ENCODE measurements around the gene IWS1. TPM values are rescaled to one million over a fixed set of nuclear protein-coding genes. Genes with fewer than 3 reads are reported as not detected.
"Not testable (repeated sequence)": the region's sequence is repeated elsewhere in the genome, so short reads cannot be mapped to it uniquely, and the experiment has no call there.

Gene IWS1
- polyA plus RNA-seq, 1 donor = 53.1 TPM

- Histone ChIP-seq H3K27me3 (ENCODE audit: control insufficient read depth, insufficient read depth, low read length) (no peaks in the 10 kb centered on the region), H3K9me3 (ENCODE audit: control insufficient read depth, low read depth, low read length) (no peaks in the 10 kb centered on the region), H3K36me3 (ENCODE audit: control insufficient read depth, insufficient read depth, low read length) (no peaks in the 10 kb centered on the region), H3K4me1 (ENCODE audit: control insufficient read depth, insufficient read depth, low read length) (peaks cover 21% of the 10 kb centered on the region), H3K4me3 (ENCODE audit: low read length) (no peak overlapping the region), H3K27ac (ENCODE audit: low read length) (peak overlapping the region; percentile 90)
- 70% methylated on average over 5 of the region's 13 CpGs for WGBS (ENCODE audit: insufficient coverage, low lambda C conversion rate)
- peak; percentile 72 to 86 for DNase-seq
These were observed 70.5 kb downstream of the IWS1 start for GRCh38 chr2:127455566-127456493.

GRCh38 chr2:127454595-127455565 is 71.4 kb downstream of the IWS1 start:
- H3K36me3 ChIP-seq (ENCODE audit: control insufficient read depth, insufficient read depth, low read length) = no peaks in the 10 kb centered on the region
- peak; percentile 94 to 98 for DNase-seq
- H3K4me1 ChIP-seq (ENCODE audit: control insufficient read depth, insufficient read depth, low read length) = peaks cover 21% of the 10 kb centered on the region
- no peaks in the 10 kb centered on the region for H3K27me3 ChIP-seq (ENCODE audit: control insufficient read depth, insufficient read depth, low read length)
- H3K27ac ChIP-seq (ENCODE audit: low read length) = peak overlapping the region; percentile 90
- no peak overlapping the region for H3K4me3 ChIP-seq (ENCODE audit: low read length)
- H3K9me3 ChIP-seq (ENCODE audit: control insufficient read depth, low read depth, low read length) = no peaks in the 10 kb centered on the region
- 0% methylated on average over 1 of the region's 19 CpGs for WGBS (ENCODE audit: insufficient coverage, low lambda C conversion rate)

- DNase-seq = peak in 1 of 2 donors; percentile 21
- Histone ChIP-seq H3K27me3 (ENCODE audit: control insufficient read depth, insufficient read depth, low read length) (no peaks in the 10 kb centered on the region), H3K4me1 (ENCODE audit: control insufficient read depth, insufficient read depth, low read length) (peaks cover 21% of the 10 kb centered on the region), H3K36me3 (ENCODE audit: control insufficient read depth, insufficient read depth, low read length) (no peaks in the 10 kb centered on the region), H3K9me3 (ENCODE audit: control insufficient read depth, low read depth, low read length) (no peaks in the 10 kb centered on the region), H3K27ac (ENCODE audit: low read length) (peak overlapping the region; percentile 90), H3K4me3 (ENCODE audit: low read length) (no peak overlapping the region)
- WGBS (ENCODE audit: insufficient coverage, low lambda C conversion rate) = no CpG with 5 or more reads among the region's 8 CpGs
These were observed 72.7 kb downstream of the IWS1 start for GRCh38 chr2:127453392-127454171.

- WGBS (ENCODE audit: insufficient coverage, low lambda C conversion rate) = no CpG with 5 or more reads among the region's 3 CpGs
- no peaks in the 10 kb centered on the region for H3K36me3 ChIP-seq (ENCODE audit: control insufficient read depth, insufficient read depth, low read length)
- H3K4me3 ChIP-seq (ENCODE audit: low read length) = no peak overlapping the region
- H3K9me3 ChIP-seq (ENCODE audit: control insufficient read depth, low read depth, low read length) = no peaks in the 10 kb centered on the region
- no peaks in the 10 kb centered on the region for H3K27me3 ChIP-seq (ENCODE audit: control insufficient read depth, insufficient read depth, low read length)
- H3K27ac ChIP-seq (ENCODE audit: low read length) = no peak overlapping the region
- no peak for DNase-seq
- H3K4me1 ChIP-seq (ENCODE audit: control insufficient read depth, insufficient read depth, low read length) = peaks cover 21% of the 10 kb centered on the region
These were observed 73.3 kb downstream of the IWS1 start for GRCh38 chr2:127453013-127453391.

- H3K9me3 ChIP-seq (ENCODE audit: control insufficient read depth, low read depth, low read length); H3K36me3 ChIP-seq (ENCODE audit: control insufficient read depth, insufficient read depth, low read length); H3K27ac ChIP-seq (ENCODE audit: low read length); H3K27me3 ChIP-seq (ENCODE audit: control insufficient read depth, insufficient read depth, low read length); DNase-seq; H3K4me3 ChIP-seq (ENCODE audit: low read length): not testable (repeated sequence)
- WGBS (ENCODE audit: insufficient coverage, low lambda C conversion rate) = no CpG with 5 or more reads among the region's 8 CpGs
- peaks cover 21% of the 10 kb centered on the region for H3K4me1 ChIP-seq (ENCODE audit: control insufficient read depth, insufficient read depth, low read length)
These were observed 73.9 kb downstream of the IWS1 start for GRCh38 chr2:127452423-127452822.

GRCh38 chr2:127451981-127452380 is 74.3 kb downstream of the IWS1 start:
- no peak overlapping the region for H3K4me3 ChIP-seq (ENCODE audit: low read length)
- peaks cover 19% of the 10 kb centered on the region for H3K4me1 ChIP-seq (ENCODE audit: control insufficient read depth, insufficient read depth, low read length)
- no peaks in the 10 kb centered on the region for H3K9me3 ChIP-seq (ENCODE audit: control insufficient read depth, low read depth, low read length)
- no peak overlapping the region for H3K27ac ChIP-seq (ENCODE audit: low read length)
- WGBS (ENCODE audit: insufficient coverage, low lambda C conversion rate) = 83% methylated on average over 2 of the region's 6 CpGs
- H3K27me3 ChIP-seq (ENCODE audit: control insufficient read depth, insufficient read depth, low read length) = no peaks in the 10 kb centered on the region
- H3K36me3 ChIP-seq (ENCODE audit: control insufficient read depth, insufficient read depth, low read length) = no peaks in the 10 kb centered on the region
- DNase-seq = no peak

GRCh38 chr2:127449898-127450297 is 76.4 kb downstream of the IWS1 start:
- Histone ChIP-seq H3K36me3 (ENCODE audit: control insufficient read depth, insufficient read depth, low read length) (no peaks in the 10 kb centered on the region), H3K4me1 (ENCODE audit: control insufficient read depth, insufficient read depth, low read length) (peaks cover 8% of the 10 kb centered on the region), H3K4me3 (ENCODE audit: low read length) (no peak overlapping the region), H3K27ac (ENCODE audit: low read length) (no peak overlapping the region), H3K27me3 (ENCODE audit: control insufficient read depth, insufficient read depth, low read length) (no peaks in the 10 kb centered on the region), H3K9me3 (ENCODE audit: control insufficient read depth, low read depth, low read length) (no peaks in the 10 kb centered on the region)
- no peak for DNase-seq
- WGBS (ENCODE audit: insufficient coverage, low lambda C conversion rate) = no CpG with 5 or more reads among the region's 4 CpGs

GRCh38 chr2:127449414-127449813 is 76.9 kb downstream of the IWS1 start:
- peaks cover 5% of the 10 kb centered on the region for H3K4me1 ChIP-seq (ENCODE audit: control insufficient read depth, insufficient read depth, low read length)
- H3K27ac ChIP-seq (ENCODE audit: low read length) = no peak overlapping the region
- no peak for DNase-seq
- no peaks in the 10 kb centered on the region for H3K9me3 ChIP-seq (ENCODE audit: control insufficient read depth, low read depth, low read length)
- no peaks in the 10 kb centered on the region for H3K27me3 ChIP-seq (ENCODE audit: control insufficient read depth, insufficient read depth, low read length)
- H3K36me3 ChIP-seq (ENCODE audit: control insufficient read depth, insufficient read depth, low read length) = no peaks in the 10 kb centered on the region
- WGBS (ENCODE audit: insufficient coverage, low lambda C conversion rate) = no CpG with 5 or more reads among the region's 4 CpGs
- no peak overlapping the region for H3K4me3 ChIP-seq (ENCODE audit: low read length)

- 100% methylated on average over 1 of the region's 2 CpGs for WGBS (ENCODE audit: insufficient coverage, low lambda C conversion rate)
- H3K4me3 ChIP-seq (ENCODE audit: low read length) = no peak overlapping the region
- H3K36me3 ChIP-seq (ENCODE audit: control insufficient read depth, insufficient read depth, low read length) = no peaks in the 10 kb centered on the region
- no peak for DNase-seq
- no peaks in the 10 kb centered on the region for H3K9me3 ChIP-seq (ENCODE audit: control insufficient read depth, low read depth, low read length)
- H3K4me1 ChIP-seq (ENCODE audit: control insufficient read depth, insufficient read depth, low read length) = no peaks in the 10 kb centered on the region
- H3K27me3 ChIP-seq (ENCODE audit: control insufficient read depth, insufficient read depth, low read length) = no peaks in the 10 kb centered on the region
- H3K27ac ChIP-seq (ENCODE audit: low read length) = no peak overlapping the region
These were observed 77.8 kb downstream of the IWS1 start for GRCh38 chr2:127448526-127448925.

- H3K9me3 ChIP-seq (ENCODE audit: control insufficient read depth, low read depth, low read length) = peaks cover 20% of the 10 kb centered on the region
- no peaks in the 10 kb centered on the region for H3K27me3 ChIP-seq (ENCODE audit: control insufficient read depth, insufficient read depth, low read length)
- DNase-seq = no peak
- H3K27ac ChIP-seq (ENCODE audit: low read length) = no peak overlapping the region
- WGBS (ENCODE audit: insufficient coverage, low lambda C conversion rate) = no CpG with 5 or more reads among the region's 5 CpGs
- no peaks in the 10 kb centered on the region for H3K36me3 ChIP-seq (ENCODE audit: control insufficient read depth, insufficient read depth, low read length)
- H3K4me3 ChIP-seq (ENCODE audit: low read length) = no peak overlapping the region
- H3K4me1 ChIP-seq (ENCODE audit: control insufficient read depth, insufficient read depth, low read length) = peaks cover 15% of the 10 kb centered on the region
These were observed 86.9 kb downstream of the IWS1 start for GRCh38 chr2:127439343-127439742.

Data from large intestine (tissue), 3 donors.